ENCODE data around the gene COX6B2. TPM values are rescaled to one million over a fixed set of nuclear protein-coding genes. Genes with fewer than 3 reads are reported as not detected.
"Not testable (repeated sequence)": the region's sequence is repeated elsewhere in the genome, so short reads cannot be mapped to it uniquely, and the experiment has no call there.

Gene COX6B2
- total and polyA plus RNA-seq, 4 donors, result not detected

DNA sequence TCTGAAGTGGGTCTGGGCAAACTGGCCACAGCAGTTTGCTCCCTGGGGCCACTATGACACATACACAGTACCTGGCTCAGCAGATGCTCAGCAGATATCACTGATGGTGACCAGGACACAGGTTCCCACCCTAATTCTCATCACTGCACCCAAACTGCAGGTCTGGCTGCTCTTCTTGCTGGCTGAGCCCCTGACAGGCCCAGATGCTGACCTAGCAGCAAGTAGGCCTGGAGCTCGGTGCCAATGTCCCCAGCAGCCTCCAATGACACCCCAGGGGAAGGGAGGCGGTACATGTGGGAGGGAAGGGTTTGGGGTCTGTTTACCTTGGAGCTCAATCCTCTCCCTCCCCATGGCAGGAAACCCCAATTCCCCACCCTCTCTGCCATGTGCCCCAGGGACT lies 48.0 kb upstream of the COX6B2 start:
- WGBS, result 93% methylated on average over 2 of the region's 2 CpGs
- Histone ChIP-seq H3K4me1 (ENCODE audit: control insufficient read depth in 4 of 4, insufficient read depth in 4 of 4, low read length in 3 of 4) (peaks cover 0 to 4% (median 2%) of the 10 kb centered on the region in 4 donors), H3K4me3 (ENCODE audit: low read depth in 1 of 3, low read length in 3 of 3) (no peak overlapping the region), H3K27ac (ENCODE audit: low read depth in 1 of 2, low read length in 2 of 2) (no peak overlapping the region), H3K9ac (ENCODE audit: low read depth in 1 of 2, low read length in 2 of 2) (no peak overlapping the region), H3K9me3 (ENCODE audit: control insufficient read depth in 4 of 4, low read length in 3 of 4) (no peaks in the 10 kb centered on the region), H3K27me3 (ENCODE audit: control insufficient read depth in 4 of 4, insufficient read depth in 4 of 4, low read length in 3 of 4) (no peaks in the 10 kb centered on the region), H3K36me3 (ENCODE audit: control insufficient read depth in 4 of 4, insufficient read depth in 3 of 4, low read depth in 1 of 4, low read length in 3 of 4) (peaks cover 3 to 21% (median 9%) of the 10 kb centered on the region in 4 donors)
- no peak for TF ChIP-seq JUND (IDR thresholded peaks at IDR 0.05)
- TF ChIP-seq YY1 (IDR thresholded peaks at IDR 0.05), result no peak
- no peak for DNase-seq (ENCODE audit: low spot score)

GRCh38 chr19:55401390-55401789 lies 46.9 kb upstream of the COX6B2 start:
- WGBS, result 90% methylated on average over 20 of the region's 28 CpGs
- not testable (repeated sequence) for H3K4me1 ChIP-seq (ENCODE audit: control insufficient read depth in 4 of 4, insufficient read depth in 4 of 4, low read length in 3 of 4)

DNA sequence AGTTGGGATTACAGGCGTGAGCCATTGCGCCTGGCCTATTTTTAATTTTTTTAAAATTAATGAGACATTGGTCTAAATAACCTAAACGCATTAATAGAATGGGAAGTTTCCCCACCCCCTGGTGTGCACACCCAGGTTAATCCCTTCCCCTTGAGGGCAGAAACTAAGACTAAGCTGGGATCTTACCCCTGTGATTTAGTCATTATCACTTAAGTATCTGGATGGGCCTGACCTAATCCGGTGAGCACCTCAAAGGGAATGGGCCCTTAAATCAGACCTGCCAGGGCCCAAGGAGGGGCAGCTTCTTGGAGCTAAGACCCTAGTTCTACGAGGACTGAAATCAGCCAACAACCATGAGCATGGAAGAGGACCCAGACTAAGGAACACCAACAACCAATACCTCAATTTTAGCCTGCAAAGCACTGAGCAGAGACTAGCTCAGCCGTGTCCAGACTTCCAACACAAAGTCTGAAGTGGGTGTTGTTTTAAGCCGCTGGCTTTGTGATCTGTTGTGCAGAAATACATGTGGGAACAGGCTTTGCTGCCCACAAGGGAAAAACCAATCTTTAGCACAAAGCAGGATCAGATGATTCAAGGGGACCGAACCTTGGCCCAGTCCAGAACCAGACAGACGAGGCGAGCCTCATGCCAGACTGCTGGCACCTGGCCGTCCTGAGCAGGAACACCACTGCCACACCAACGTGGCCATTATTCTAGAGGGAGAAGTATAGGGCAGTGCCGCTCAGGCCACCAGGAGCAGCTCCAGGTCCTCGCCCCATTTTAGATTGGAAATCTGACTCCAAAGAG lies 46.0 kb upstream of the COX6B2 start:
- TF ChIP-seq, protein P1, sequence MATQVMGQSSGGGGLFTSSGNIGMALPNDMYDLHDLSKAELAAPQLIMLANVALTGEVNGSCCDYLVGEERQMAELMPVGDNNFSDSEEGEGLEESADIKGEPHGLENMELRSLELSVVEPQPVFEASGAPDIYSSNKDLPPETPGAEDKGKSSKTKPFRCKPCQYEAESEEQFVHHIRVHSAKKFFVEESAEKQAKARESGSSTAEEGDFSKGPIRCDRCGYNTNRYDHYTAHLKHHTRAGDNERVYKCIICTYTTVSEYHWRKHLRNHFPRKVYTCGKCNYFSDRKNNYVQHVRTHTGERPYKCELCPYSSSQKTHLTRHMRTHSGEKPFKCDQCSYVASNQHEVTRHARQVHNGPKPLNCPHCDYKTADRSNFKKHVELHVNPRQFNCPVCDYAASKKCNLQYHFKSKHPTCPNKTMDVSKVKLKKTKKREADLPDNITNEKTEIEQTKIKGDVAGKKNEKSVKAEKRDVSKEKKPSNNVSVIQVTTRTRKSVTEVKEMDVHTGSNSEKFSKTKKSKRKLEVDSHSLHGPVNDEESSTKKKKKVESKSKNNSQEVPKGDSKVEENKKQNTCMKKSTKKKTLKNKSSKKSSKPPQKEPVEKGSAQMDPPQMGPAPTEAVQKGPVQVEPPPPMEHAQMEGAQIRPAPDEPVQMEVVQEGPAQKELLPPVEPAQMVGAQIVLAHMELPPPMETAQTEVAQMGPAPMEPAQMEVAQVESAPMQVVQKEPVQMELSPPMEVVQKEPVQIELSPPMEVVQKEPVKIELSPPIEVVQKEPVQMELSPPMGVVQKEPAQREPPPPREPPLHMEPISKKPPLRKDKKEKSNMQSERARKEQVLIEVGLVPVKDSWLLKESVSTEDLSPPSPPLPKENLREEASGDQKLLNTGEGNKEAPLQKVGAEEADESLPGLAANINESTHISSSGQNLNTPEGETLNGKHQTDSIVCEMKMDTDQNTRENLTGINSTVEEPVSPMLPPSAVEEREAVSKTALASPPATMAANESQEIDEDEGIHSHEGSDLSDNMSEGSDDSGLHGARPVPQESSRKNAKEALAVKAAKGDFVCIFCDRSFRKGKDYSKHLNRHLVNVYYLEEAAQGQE (IDR thresholded peaks at IDR 0.05), result no peak
- TF ChIP-seq, protein P2, sequence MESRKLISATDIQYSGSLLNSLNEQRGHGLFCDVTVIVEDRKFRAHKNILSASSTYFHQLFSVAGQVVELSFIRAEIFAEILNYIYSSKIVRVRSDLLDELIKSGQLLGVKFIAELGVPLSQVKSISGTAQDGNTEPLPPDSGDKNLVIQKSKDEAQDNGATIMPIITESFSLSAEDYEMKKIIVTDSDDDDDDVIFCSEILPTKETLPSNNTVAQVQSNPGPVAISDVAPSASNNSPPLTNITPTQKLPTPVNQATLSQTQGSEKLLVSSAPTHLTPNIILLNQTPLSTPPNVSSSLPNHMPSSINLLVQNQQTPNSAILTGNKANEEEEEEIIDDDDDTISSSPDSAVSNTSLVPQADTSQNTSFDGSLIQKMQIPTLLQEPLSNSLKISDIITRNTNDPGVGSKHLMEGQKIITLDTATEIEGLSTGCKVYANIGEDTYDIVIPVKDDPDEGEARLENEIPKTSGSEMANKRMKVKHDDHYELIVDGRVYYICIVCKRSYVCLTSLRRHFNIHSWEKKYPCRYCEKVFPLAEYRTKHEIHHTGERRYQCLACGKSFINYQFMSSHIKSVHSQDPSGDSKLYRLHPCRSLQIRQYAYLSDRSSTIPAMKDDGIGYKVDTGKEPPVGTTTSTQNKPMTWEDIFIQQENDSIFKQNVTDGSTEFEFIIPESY (IDR thresholded peaks at IDR 0.05), result no peak
- TF ChIP-seq RAD21 (IDR thresholded peaks at IDR 0.05), result no peak
- TF ChIP-seq YY1 (IDR thresholded peaks at IDR 0.05), result no peak
- no peak for TF ChIP-seq CTCF (IDR thresholded peaks at IDR 0.05; ENCODE audit: low read depth, low read length, missing input control)
- TF ChIP-seq TAF1 (conservative IDR thresholded peaks at IDR 0.05), result no peak
- TF ChIP-seq RXRA (IDR thresholded peaks at IDR 0.05), result no peak
- TF ChIP-seq, protein P3, sequence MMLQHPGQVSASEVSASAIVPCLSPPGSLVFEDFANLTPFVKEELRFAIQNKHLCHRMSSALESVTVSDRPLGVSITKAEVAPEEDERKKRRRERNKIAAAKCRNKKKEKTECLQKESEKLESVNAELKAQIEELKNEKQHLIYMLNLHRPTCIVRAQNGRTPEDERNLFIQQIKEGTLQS (IDR thresholded peaks at IDR 0.05), result no peak
- no peak for TF ChIP-seq FOXA1 (IDR thresholded peaks at IDR 0.05)
- Histone ChIP-seq H3K9me3 (ENCODE audit: control insufficient read depth in 4 of 4, low read length in 3 of 4) (no peaks in the 10 kb centered on the region), H3K9ac (ENCODE audit: low read depth in 1 of 2, low read length in 2 of 2) (no peak overlapping the region), H3K36me3 (ENCODE audit: control insufficient read depth in 4 of 4, insufficient read depth in 3 of 4, low read depth in 1 of 4, low read length in 3 of 4) (peaks cover 3 to 21% (median 8%) of the 10 kb centered on the region in 4 donors), H3K4me3 (ENCODE audit: low read depth in 1 of 3, low read length in 3 of 3) (no peak overlapping the region), H3K4me1 (ENCODE audit: control insufficient read depth in 4 of 4, insufficient read depth in 4 of 4, low read length in 3 of 4) (no peaks in the 10 kb centered on the region), H3K27me3 (ENCODE audit: control insufficient read depth in 4 of 4, insufficient read depth in 4 of 4, low read length in 3 of 4) (no peaks in the 10 kb centered on the region), H3K27ac (ENCODE audit: low read depth in 1 of 2, low read length in 2 of 2) (no peak overlapping the region)
- WGBS, result 95% methylated on average over 14 of the region's 14 CpGs
- no peak for DNase-seq (ENCODE audit: low spot score)

More at GRCh38 chr19:55401390-55401789, 46.9 kb upstream of the COX6B2 start:
- H3K27ac ChIP-seq (ENCODE audit: low read depth in 1 of 2, low read length in 2 of 2); H3K27me3 ChIP-seq (ENCODE audit: control insufficient read depth in 4 of 4, insufficient read depth in 4 of 4, low read length in 3 of 4); H3K9me3 ChIP-seq (ENCODE audit: control insufficient read depth in 4 of 4, low read length in 3 of 4); DNase-seq (ENCODE audit: low spot score); H3K4me3 ChIP-seq (ENCODE audit: low read depth in 1 of 3, low read length in 3 of 3); H3K9ac ChIP-seq (ENCODE audit: low read depth in 1 of 2, low read length in 2 of 2): not testable (repeated sequence)
- peaks cover 3 to 21% (median 9%) of the 10 kb centered on the region in 4 donors for H3K36me3 ChIP-seq (ENCODE audit: control insufficient read depth in 4 of 4, insufficient read depth in 3 of 4, low read depth in 1 of 4, low read length in 3 of 4)
